CD14-positive monocyte (primary cell): Measurements from ENCODE around the gene EXD3. TPM values are rescaled to one million over a fixed set of nuclear protein-coding genes. Genes with fewer than 3 reads are reported as not detected.

Experiments used
- DNase-seq, 3 donors: peaks; one replicate each; pipeline ENCODE4 v3.0.0-alpha.2; 2011 to 2022
- H2AFZ ChIP-seq: 2 replicates; pipeline ENCODE4 v1.6.0; 2012; ENCODE audit warnings: mild to moderate bottlenecking, low read depth, low read length, inconsistent platforms; ENCODE audit not compliant: insufficient read depth, poor library complexity, severe bottlenecking
- H3K27ac ChIP-seq, 2 donors: 1 replicate in 1 of 2; 2 replicates in 1 of 2; pipeline ENCODE4 v1.5.1; 2012 to 2013; ENCODE audit warnings: low read length in 2 of 2, control low read depth in 1 of 2, inconsistent platforms in 1 of 2, low read depth in 1 of 2, mild to moderate bottlenecking in 1 of 2
- H3K27me3 ChIP-seq, 2 donors: one replicate each; pipeline versions ENCODE4 v1.6.0 to v1.6.1; 2011 to 2013; ENCODE audit warnings: low read length in 2 of 2; ENCODE audit not compliant: control insufficient read depth in 2 of 2, insufficient read depth in 2 of 2
- H3K36me3 ChIP-seq, 2 donors: replicated peaks in 1 of 2; 1 replicate in 1 of 2; 2 replicates in 1 of 2; pipeline versions ENCODE4 v1.5.1 to v1.6.1; 2012 to 2013; ENCODE audit warnings: low read length in 2 of 2, control low read depth in 1 of 2, inconsistent platforms in 1 of 2, mild to moderate bottlenecking in 1 of 2; ENCODE audit not compliant: insufficient read depth in 2 of 2, control insufficient read depth in 1 of 2
- H3K4me1 ChIP-seq, 2 donors: 1 replicate in 1 of 2; 2 replicates in 1 of 2; pipeline versions ENCODE4 v1.5.1 to v1.6.1; 2012 to 2013; ENCODE audit warnings: low read length in 2 of 2, control low read depth in 1 of 2, inconsistent platforms in 1 of 2, mild to moderate bottlenecking in 1 of 2, moderate library complexity in 1 of 2; ENCODE audit not compliant: insufficient read depth in 2 of 2, control insufficient read depth in 1 of 2
- H3K4me2 ChIP-seq: replicated peaks from 2 replicates; pipeline ENCODE3; 2012; ENCODE audit warnings: low read length, moderate library complexity, mild to moderate bottlenecking; ENCODE audit not compliant: poor library complexity, severe bottlenecking; ENCODE audit errors: extremely low read depth
- H3K4me3 ChIP-seq, 3 experiments: fragments of 200-600 bp in 1 of 3; sonication (generic) in 1 of 3; replicated peaks in 1 of 3; 1 replicate in 2 of 3; 2 replicates in 1 of 3; pipeline ENCODE4 v1.5.1; 2011 to 2013; ENCODE audit warnings: low read length in 3 of 3, mild to moderate bottlenecking in 3 of 3, control low read depth in 2 of 3, low read depth in 2 of 3, inconsistent platforms in 1 of 3, moderate library complexity in 1 of 3
- H3K79me2 ChIP-seq: 2 replicates; pipeline ENCODE4 v1.6.0; 2012; ENCODE audit warnings: mild to moderate bottlenecking, control low read depth, inconsistent platforms, low read length, moderate library complexity; ENCODE audit not compliant: insufficient read depth
- H3K9ac ChIP-seq: 2 replicates; pipeline ENCODE4 v1.6.0; 2017; ENCODE audit warnings: low read length, mild to moderate bottlenecking; ENCODE audit not compliant: insufficient read depth, poor library complexity, severe bottlenecking
- H3K9me3 ChIP-seq, 2 donors: replicated peaks in 1 of 2; 1 replicate in 1 of 2; 2 replicates in 1 of 2; pipeline versions ENCODE4 v1.5.1 to v1.6.1; 2012 to 2013; ENCODE audit warnings: low read length in 2 of 2, control low read depth in 1 of 2; ENCODE audit not compliant: control insufficient read depth in 1 of 2, insufficient read depth in 1 of 2
- H4K20me1 ChIP-seq: 2 replicates; pipeline ENCODE4 v1.6.0; 2012; ENCODE audit warnings: mild to moderate bottlenecking, low read length, control low read depth, moderate library complexity; ENCODE audit not compliant: insufficient read depth
- H3K27ac Mint-ChIP-seq, 7 donors: one replicate each; pipeline ENCODE4 v1.8.0; 2020; ENCODE audit warnings: mild to moderate bottlenecking in 7 of 7, mixed read lengths in 7 of 7, moderate library complexity in 6 of 7, inconsistent platforms in 2 of 7
- H3K27me3 Mint-ChIP-seq, 3 donors: one replicate each; pipeline ENCODE4 v1.8.0; 2021 to 2022; ENCODE audit warnings: low read depth in 3 of 3, mild to moderate bottlenecking in 3 of 3, mixed read lengths in 3 of 3, moderate library complexity in 3 of 3, inconsistent platforms in 1 of 3
- H3K36me3 Mint-ChIP-seq, 2 donors: one replicate each; pipeline ENCODE4 v1.8.0; 2020; ENCODE audit warnings: mixed read lengths in 2 of 2, inconsistent platforms in 1 of 2, mild to moderate bottlenecking in 1 of 2
- H3K4me1 Mint-ChIP-seq: one replicate; pipeline ENCODE4 v1.8.0; 2020; ENCODE audit warnings: mild to moderate bottlenecking, mixed read lengths
- H3K4me3 Mint-ChIP-seq, 2 donors: one replicate each; pipeline ENCODE4 v1.8.0; 2020; ENCODE audit warnings: mild to moderate bottlenecking in 2 of 2, mixed read lengths in 2 of 2, moderate library complexity in 1 of 2
- H3K9me3 Mint-ChIP-seq, 7 donors: one replicate each; pipeline ENCODE4 v1.8.0; 2020 to 2022; ENCODE audit warnings: mixed read lengths in 7 of 7, mild to moderate bottlenecking in 6 of 7, moderate library complexity in 6 of 7, inconsistent platforms in 2 of 7
- WGBS: methylation state at CpG from one replicate; pipeline ENCODE4 v1.1.5; 2013; ENCODE audit warnings: missing lambda C conversion rate; ENCODE audit not compliant: insufficient coverage; 5-methylcytosine and 5-hydroxymethylcytosine counted together
- intact Hi-C, 2 donors: fragments of 100-400 bp; cut with micrococcal nuclease; formaldehyde crosslinking; loops; one replicate each; pipeline versions ENCODE4 v1.15.0 to v1.15.1; 2023
- polyA plus RNA-seq, 3 donors: library from polyadenylated mRNA; depleted of rRNA in 1 of 3; unstranded in 2 of 3; stranded (reverse) in 1 of 3; fragments of 300-500 nt in 2 of 3; fragments of >200 nt in 1 of 3; fragmentation: Illumina TruSeq in 2 of 3; gene quantifications; 1 replicate in 2 of 3; 2 replicates in 1 of 3; pipeline ENCODE4 v1.2.3, GENCODE V29; 2012 to 2021
- TF ChIP-seq, protein P1 (sequence below): fragments of 200-600 bp; IDR thresholded peaks from one replicate; pipeline ENCODE4 v1.8.0; 2022; ENCODE audit warnings: antibody characterized with exemption, mild to moderate bottlenecking

Gene EXD3
- polyA plus RNA-seq, 3 donors, result 2.0 to 10.8 (median 3.0) TPM

DNA sequence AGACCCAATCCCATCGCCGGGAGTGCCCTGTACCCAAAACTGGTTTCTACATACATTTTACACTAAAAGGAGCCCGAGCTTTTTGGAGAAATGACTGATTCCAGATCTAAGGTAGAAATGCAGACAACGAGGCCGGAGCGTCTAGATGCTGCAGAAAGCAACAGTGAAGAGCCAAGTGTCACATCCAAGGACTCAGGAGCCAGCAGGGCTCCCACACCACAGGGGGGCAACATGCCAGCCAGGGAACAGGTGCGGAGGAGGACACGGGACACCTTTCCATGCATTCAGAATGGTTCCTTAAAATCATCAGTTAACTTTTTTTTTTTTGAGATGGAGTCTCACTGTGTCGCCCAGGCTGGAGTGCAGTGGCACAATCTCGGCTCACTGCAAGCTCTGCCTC lies 97.8 kb downstream of the EXD3 start:
- peaks cover 27% of the 10 kb centered on the region in 2 donors for H3K4me1 ChIP-seq

DNA sequence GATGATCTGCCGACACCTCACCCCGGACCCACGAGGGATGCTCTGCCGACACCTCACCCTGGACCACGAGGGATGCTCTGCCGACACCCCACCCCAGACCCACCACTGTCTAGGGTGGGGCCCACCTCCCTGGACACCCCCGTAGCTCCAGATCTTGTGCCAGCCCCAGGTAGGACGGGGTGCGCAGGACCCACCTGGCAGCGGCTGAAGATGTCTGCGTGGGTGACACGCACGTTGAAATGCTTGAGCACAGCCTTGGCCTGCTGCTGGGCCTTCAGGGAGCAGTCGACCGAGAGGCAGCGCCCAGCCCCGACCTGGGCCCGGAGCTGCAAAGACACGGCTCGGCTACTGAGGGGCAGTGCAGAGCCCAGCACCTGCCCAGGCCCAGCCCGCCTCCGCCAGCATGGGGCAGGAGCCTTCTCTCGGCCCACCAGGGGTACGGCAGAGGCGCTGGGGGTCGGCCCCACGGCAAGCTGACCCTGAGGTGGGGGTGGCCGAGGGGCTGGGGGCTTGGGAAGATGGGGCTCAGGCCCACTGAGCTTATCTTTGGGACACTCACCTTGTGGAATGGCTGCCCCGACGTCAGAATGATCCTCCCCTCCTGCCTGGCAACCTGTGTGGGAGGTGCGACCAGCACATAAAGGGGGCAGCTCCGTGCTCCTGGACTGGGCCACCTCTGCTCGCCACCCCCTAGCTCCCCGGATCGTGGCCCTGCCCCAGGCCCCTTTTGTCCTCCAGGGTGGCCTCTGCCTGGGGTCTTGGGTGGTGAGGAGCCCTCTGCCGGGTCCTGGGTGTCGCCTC lies 99.2 kb downstream of the EXD3 start:
- Histone ChIP-seq H3K4me2 (no peak overlapping the region), H3K4me1 (peaks cover 28 to 30% of the 10 kb centered on the region in 2 donors), H3K9ac (no peak overlapping the region), H3K9me3 (peaks cover 0 to 2% of the 10 kb centered on the region in 2 donors), H3K27me3 (no peaks in the 10 kb centered on the region), H3K27ac (no peak overlapping the region), H3K4me3 (no peak overlapping the region), H3K79me2 (no peaks in the 10 kb centered on the region), H3K36me3 (no peaks in the 10 kb centered on the region), H2AFZ (no peak overlapping the region), H4K20me1 (no peaks in the 10 kb centered on the region)
- Mint-ChIP-seq H3K9me3 (peaks cover 0 to 5% (median 3%) of the 10 kb centered on the region in 7 donors), H3K4me3 (no peak overlapping the region), H3K27ac (peak overlapping the region in 1 of 7 donors; percentile 28), H3K4me1 (peaks cover 22% of the 10 kb centered on the region), H3K27me3 (peaks cover 0 to 1% (median 0%) of the 10 kb centered on the region in 3 donors), H3K36me3 (peaks cover 0 to 2% of the 10 kb centered on the region in 2 donors)
- TF ChIP-seq, protein P1, sequence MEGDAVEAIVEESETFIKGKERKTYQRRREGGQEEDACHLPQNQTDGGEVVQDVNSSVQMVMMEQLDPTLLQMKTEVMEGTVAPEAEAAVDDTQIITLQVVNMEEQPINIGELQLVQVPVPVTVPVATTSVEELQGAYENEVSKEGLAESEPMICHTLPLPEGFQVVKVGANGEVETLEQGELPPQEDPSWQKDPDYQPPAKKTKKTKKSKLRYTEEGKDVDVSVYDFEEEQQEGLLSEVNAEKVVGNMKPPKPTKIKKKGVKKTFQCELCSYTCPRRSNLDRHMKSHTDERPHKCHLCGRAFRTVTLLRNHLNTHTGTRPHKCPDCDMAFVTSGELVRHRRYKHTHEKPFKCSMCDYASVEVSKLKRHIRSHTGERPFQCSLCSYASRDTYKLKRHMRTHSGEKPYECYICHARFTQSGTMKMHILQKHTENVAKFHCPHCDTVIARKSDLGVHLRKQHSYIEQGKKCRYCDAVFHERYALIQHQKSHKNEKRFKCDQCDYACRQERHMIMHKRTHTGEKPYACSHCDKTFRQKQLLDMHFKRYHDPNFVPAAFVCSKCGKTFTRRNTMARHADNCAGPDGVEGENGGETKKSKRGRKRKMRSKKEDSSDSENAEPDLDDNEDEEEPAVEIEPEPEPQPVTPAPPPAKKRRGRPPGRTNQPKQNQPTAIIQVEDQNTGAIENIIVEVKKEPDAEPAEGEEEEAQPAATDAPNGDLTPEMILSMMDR, result no peak
- 96% methylated on average over 28 of the region's 37 CpGs for WGBS
- intact Hi-C loops, result no loop called here
- DNase-seq, result peak in 1 of 3 donors; percentile 3

More for the DNA sequence above, 97.8 kb downstream of the EXD3 start:
- no peak overlapping the region for H3K9ac ChIP-seq
- Mint-ChIP-seq H3K4me1 (peaks cover 22% of the 10 kb centered on the region), H3K27ac (peak overlapping the region in 4 of 7 donors; percentile 46 to 91 (median 68)), H3K9me3 (peaks cover 0 to 9% (median 5%) of the 10 kb centered on the region in 7 donors), H3K27me3 (peaks cover 0 to 1% (median 0%) of the 10 kb centered on the region in 3 donors), H3K36me3 (peaks cover 0 to 2% of the 10 kb centered on the region in 2 donors), H3K4me3 (no peak overlapping the region)
- TF ChIP-seq, protein P1, result no peak
- DNase-seq, result no peak
- H3K27ac ChIP-seq, result no peak overlapping the region
- no peaks in the 10 kb centered on the region for H3K36me3 ChIP-seq
- WGBS, result 94% methylated on average over 5 of the region's 10 CpGs
- H3K79me2 ChIP-seq, result no peaks in the 10 kb centered on the region
- H4K20me1 ChIP-seq, result no peaks in the 10 kb centered on the region
- peaks cover 0 to 6% of the 10 kb centered on the region in 2 donors for H3K9me3 ChIP-seq
- H3K27me3 ChIP-seq, result no peaks in the 10 kb centered on the region
- no peak overlapping the region for H2AFZ ChIP-seq
- intact Hi-C loops, result loop anchor here in 1 of 2 donors (5.0 kb wide), 1 partner anchor 82 kb away; no protein-coding TSS in a partner anchor
- H3K4me3 ChIP-seq, result no peak overlapping the region
- H3K4me2 ChIP-seq, result no peak overlapping the region
